ENCODE measurements around the gene SMU1.

GRCh38 chr9:33102551-33103210 is 26.2 kb upstream of the SMU1 start:
- TF ChIP-seq, protein P1, sequence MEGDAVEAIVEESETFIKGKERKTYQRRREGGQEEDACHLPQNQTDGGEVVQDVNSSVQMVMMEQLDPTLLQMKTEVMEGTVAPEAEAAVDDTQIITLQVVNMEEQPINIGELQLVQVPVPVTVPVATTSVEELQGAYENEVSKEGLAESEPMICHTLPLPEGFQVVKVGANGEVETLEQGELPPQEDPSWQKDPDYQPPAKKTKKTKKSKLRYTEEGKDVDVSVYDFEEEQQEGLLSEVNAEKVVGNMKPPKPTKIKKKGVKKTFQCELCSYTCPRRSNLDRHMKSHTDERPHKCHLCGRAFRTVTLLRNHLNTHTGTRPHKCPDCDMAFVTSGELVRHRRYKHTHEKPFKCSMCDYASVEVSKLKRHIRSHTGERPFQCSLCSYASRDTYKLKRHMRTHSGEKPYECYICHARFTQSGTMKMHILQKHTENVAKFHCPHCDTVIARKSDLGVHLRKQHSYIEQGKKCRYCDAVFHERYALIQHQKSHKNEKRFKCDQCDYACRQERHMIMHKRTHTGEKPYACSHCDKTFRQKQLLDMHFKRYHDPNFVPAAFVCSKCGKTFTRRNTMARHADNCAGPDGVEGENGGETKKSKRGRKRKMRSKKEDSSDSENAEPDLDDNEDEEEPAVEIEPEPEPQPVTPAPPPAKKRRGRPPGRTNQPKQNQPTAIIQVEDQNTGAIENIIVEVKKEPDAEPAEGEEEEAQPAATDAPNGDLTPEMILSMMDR (IDR thresholded peaks at IDR 0.05), result no peak
- no peak for TF ChIP-seq POLR2A (IDR thresholded peaks at IDR 0.05)
- TF ChIP-seq POLR2AphosphoS5 (IDR thresholded peaks at IDR 0.05), result no peak
- TF ChIP-seq EP300 (IDR thresholded peaks at IDR 0.05), result no peak
